ENCODE measurements around the gene ADAMTS17.
A peak's percentile ranks its signal among the peaks of the same experiment; 100 is the strongest.

Gene ADAMTS17

DNA sequence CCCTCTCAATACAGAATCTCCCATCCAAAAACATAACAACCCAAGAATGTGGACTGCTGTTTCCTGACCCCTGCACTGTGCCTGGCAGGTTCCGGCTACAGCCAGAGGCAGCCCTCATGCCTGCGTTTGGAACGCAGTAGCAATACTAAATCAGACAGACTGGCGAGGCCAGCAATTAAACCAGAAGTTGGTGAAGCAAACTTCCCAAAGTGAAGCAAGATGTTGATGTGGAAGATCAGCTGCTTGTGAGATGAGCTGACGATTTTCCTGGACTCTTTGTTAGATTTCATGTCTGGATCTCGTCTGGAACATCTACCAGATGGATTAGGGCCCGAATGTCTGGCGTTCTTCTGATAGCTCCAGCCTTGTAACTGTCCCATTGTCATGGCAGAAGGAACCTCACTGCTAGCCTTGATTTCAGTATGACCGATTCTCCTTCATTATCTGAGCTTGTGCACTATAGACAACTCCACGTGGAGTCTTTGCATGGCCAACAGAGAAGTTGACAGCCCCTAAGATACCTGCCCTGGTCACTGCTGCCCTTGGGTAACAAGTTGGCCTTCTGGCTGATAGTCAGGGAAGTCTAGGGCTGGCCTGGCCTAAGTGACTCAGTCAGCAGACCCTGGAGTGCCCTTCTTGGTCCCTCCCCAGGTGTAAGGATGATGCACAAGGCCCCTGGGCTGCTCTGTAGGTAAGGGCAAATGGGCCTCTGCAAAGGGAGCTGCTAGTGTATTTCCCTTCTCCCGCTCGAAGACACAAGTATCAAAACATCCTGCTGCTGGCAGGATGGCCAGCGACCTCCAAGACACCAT is 126.5 kb downstream of the ADAMTS17 start:
- no peak for DNase-seq
- intact Hi-C loops (cut with DNase I): no loop called here

DNA sequence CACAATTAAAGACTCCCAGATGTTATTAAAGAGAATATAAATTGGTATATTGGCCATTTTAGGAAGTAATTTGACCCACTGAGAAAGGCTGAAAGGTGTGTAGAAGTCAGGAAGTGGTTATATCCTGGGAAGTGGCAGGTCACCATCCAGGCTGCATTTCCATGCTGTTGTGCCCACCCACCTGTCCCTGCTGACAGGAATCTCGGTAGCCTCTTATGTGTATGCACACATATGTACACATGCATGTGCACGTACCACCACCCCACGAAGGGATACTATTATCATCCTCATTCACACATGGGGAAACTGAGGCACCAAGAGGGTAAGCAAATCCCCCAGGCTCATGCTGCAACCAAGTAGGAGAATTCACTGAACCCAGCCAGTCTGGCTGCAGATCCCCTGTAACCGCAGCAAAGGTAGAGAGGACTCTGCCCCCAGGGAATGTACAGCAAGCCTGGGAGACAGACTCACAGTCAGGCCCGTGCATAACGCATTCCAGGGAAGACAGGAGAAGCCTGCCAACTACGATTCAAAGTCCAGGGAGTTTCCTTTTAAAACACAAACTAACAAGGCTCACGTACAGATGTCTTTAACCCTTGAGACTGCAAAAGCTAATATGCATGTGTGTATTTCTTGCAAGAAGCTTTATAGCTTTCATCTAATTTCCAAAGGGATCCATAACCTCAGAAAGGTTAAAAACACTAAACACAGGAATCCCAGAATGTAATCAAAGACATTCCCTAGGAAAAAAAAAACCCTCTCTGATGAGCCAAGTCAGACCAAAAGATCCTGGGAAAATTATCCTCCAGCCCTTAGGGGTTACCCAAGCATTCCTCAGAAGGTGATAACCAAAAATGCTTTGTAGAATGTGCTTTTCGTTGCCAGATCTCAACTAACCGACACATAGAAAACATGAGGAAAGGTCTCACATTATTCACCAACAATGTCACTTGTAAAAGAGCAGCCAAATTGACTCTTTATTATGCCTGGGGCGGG is 129.6 kb downstream of the ADAMTS17 start:
- intact Hi-C loops (cut with DNase I): no loop called here
- no peak for DNase-seq

- intact Hi-C loops (cut with DNase I): no loop called here
- DNase-seq: no peak
These were observed 131.4 kb downstream of the ADAMTS17 start for GRCh38 chr15:100210338-100210737.

GRCh38 chr15:100208921-100209603 is 132.7 kb downstream of the ADAMTS17 start:
- intact Hi-C loops (cut with DNase I): no loop called here
- no peak for DNase-seq

GRCh38 chr15:100207053-100207452 is 134.7 kb downstream of the ADAMTS17 start:
- intact Hi-C loops (cut with DNase I): no loop called here
- DNase-seq: no peak

GRCh38 chr15:100206643-100207042 is 135.1 kb downstream of the ADAMTS17 start:
- intact Hi-C loops (cut with DNase I): no loop called here
- peak in 36 of 42 donors; percentile 9 to 69 (median 38) for DNase-seq

GRCh38 chr15:100205549-100206295 is 136.1 kb downstream of the ADAMTS17 start:
- intact Hi-C loops (cut with DNase I): no loop called here
- no peak for DNase-seq

DNA sequence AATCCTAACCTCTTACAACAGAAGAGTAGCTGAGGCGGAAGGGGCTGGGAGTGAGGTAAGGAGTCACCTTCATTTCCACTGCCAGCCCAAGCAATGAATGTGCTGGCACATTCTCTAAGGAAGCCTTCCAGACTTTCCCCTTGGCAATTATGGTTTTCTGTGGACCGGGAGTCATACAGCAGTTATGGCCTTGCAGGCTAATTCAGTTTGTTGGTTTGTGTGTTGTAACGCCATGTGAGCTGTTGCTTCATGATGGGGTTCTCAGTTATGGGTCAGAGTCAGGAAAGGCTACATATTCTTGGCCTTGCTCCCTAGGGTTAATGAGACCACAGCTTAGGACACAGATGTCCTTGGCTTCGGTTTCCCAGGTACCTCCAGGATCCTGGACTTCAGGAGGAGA is 137.0 kb downstream of the ADAMTS17 start:
- no peak for DNase-seq
- intact Hi-C loops (cut with DNase I): no loop called here

DNA sequence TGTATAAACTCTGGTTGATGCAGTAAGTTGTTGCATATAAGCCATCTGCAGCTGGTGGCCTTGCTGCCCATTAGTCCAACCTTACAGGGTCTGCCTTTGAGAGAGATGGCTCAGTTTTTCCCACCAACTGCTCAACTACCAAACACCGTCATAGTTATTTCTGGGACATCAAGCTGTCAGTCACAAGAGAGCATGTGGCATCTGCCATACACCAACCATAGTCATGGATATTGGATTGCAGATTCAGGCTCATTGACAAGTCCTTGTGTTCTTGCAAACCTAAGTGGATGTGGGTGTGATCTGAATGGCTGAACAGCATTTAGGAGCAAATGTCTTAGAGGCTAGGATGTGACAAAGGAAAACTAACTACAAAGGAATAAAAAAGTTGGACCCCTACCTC is 137.6 kb downstream of the ADAMTS17 start:
- no peak for DNase-seq
- intact Hi-C loops (cut with DNase I): no loop called here

DNA sequence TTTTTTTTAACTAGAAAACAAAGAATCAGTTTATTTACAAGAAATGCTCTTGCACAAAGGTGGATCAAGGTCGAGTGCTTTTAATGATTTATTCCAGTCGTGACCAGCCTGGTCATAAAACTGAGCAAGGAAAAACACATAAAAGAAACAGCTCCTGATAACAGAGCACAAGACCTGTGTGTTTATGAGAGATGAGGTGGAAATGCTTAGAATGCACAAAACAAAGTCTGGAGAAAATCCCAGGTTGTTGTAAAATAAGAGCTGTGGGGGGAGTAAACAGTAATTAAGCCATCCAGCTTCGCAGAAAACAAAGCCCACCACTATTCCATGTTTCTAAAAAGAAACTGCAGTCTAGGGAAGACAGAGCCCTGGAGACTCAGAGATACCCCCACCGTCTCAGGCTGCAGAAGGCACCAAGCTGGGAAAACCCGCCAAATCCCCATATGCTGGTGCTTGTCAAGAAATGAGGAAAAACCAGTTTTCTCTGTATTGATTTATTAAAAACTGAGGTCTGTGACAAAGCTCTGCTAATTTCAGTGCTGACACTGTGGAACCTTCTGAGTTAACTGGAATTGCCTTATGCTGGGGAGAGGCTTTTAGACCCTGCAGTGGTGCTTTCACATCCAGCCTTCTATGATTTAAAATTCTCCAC is 139.3 kb downstream of the ADAMTS17 start:
- intact Hi-C loops (cut with DNase I): no loop called here
- DNase-seq: no peak

DNA sequence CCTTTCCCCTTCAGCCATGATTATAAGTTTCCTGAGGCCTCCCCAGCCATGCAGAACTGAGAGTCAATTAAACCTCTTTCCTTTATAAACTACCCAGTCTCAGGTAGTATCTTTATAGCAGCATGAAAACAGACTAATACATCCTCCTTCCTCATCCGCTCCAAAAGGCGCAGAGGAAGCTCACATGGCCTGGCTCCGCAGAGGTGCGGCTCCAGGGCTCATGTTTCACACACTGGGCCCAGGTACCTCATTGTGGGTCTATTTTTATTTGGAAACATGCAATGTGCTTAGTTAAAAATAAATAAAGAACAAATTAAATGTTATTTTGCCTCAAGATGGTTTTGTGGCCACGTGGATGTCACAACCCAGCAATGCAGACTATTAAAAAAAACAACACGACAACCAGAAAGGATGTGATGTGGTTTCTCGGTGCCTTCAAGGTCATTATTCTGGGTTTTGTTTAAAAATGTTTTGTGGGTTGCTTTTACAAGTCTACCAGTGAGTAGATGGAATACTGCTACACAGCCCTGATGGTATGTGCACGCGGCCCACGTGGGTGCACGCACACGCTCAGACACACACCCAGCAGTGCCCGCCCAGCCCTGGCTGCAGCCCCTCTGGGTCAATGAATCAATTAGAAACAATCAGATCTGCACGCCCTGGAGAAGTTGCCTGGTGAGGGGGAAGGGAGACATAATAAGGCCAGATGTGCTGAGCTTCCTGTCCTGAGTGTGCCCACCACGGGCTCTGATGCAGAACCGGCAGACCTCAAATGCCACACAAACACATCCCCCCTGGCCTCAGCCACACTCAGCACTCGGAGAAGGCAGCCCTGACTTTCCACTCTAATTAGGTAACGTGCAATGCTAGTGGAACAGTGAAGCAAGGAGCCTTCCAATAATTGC is 140.1 kb downstream of the ADAMTS17 start:
- intact Hi-C loops (cut with DNase I): no loop called here
- DNase-seq: no peak

DNA sequence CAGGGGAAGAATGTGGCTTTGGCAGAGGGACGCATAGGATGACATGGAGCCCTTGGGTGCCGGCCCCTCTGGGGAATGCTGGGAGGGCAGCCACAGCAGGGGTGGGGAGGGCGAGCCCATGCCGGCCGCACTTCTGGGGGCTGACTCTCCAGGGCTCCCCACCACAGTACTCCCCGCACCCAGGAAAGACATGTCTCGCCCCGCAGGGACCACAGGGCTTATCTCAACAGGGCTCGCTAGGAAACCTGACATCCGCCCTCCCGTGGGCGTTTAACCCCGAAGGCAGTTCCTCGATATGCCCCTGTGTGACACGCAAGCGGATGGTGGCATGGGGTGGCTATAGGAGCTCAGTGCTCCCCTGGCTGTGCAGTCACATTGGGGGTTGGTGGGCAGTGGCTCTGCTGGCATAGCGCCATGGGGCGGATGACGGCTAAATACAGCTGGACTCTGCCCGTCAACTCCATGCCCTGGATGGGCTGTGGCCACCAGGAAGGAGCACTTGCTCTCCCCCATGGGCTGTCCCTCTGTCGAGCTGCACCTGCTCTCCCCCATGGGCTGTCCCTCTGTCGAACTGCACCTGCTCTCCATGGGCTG is 141.4 kb downstream of the ADAMTS17 start:
- DNase-seq: no peak
- intact Hi-C loops (cut with DNase I): no loop called here

- DNase-seq: no peak
- intact Hi-C loops (cut with DNase I): no loop called here
These were observed 142.0 kb downstream of the ADAMTS17 start for GRCh38 chr15:100199711-100200286.

- no peak for DNase-seq
- intact Hi-C loops (cut with DNase I): no loop called here
These were observed 143.3 kb downstream of the ADAMTS17 start for GRCh38 chr15:100198442-100198841.

DNA sequence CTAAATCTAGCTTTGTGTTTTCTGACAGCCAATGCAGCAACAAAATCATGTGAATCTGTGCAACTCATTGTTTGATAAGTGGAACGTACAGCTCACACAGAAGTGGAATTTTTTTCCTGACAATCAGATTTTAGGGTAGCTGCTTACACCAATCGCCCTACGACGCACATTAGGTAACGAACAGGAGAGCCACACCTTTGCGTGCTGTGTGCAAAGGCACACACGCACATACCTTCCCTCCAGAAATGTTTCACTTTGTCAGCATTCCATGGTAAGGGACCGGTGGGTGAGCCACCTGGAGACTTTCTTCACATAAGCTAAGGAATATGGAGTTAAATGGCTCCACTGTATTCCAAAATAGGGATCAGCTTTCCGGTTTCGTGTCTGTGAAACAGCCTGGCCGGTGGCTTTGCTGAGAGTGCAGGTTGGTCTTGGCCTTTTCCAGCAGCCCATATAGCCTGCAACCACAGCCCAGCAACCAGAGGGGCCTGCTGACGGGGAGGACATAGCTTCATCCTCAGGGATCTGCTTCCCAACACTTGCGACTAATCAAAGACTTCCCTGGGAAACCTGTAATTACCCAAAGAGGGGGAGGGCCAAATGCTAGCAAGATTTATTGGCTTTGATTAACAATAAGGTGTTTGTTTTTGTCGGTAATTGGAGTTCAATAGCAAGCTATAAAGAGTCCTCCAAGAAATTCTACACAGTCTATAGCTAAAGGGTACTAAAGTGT is 145.3 kb downstream of the ADAMTS17 start:
- intact Hi-C loops (cut with DNase I): no loop called here
- DNase-seq: no peak

DNA sequence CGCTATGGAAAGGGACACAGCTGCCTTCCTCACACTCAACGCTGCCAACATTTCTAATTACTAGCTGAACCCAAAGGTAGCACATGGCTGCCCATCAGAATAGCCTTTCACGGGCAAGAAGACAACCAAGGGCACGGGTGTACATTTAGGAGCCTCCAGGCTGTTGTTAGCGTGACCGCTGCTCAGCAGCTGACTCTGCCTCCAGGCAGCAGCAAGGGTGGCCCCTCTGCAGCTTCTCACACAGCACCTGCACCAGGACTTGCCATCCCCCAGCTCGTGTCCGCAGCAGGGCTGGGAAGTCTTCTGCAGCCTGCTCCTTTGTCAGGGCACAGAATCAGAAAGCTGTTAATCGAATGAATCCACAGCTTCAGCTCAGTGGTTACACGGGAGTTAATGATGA is 146.8 kb downstream of the ADAMTS17 start:
- peak in 1 of 42 donors; percentile 9 for DNase-seq
- intact Hi-C loops (cut with DNase I): no loop called here
